GM18867 (cell line): ENCODE results near the gene SLC46A3.
"Not testable (repeated sequence)": the region's sequence is repeated elsewhere in the genome, so short reads cannot be mapped to it uniquely, and the experiment has no call there.

ENCODE experiments used
- ATAC-seq: cut with Tn5 transposase; IDR thresholded peaks from one replicate; pipeline ENCODE4 v1.9.1; 2021; ENCODE audit warnings: mild to moderate bottlenecking, moderate library complexity; ENCODE audit not compliant: unreplicated experiment

SLC46A3 gene

GRCh38 chr13:28685114-28685513, 33.7 kb downstream of the SLC46A3 start:
- no peak for ATAC-seq

DNA sequence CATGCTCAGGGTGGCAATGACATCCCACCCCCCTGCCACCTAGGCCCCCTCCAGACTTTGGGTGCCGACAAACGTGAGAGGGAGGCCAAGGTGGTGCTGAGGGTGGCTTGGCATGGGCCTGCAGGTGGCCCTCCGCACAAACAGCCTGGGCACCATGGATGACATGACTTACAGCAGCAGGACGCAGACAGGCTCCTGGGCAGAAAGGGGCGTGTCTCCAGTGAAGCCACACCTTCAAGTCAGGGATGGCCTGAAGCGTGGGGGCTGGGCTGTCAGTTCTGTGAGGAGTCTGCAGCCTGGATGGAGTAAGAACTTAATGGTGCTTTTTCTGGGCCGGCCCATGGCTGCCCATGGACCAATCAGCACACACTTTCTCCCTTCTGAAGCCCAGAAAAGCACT, 34.5 kb downstream of the SLC46A3 start:
- no peak for ATAC-seq

GRCh38 chr13:28683169-28683568, 35.6 kb downstream of the SLC46A3 start:
- ATAC-seq: not testable (repeated sequence)

- ATAC-seq: no peak
Observed at GRCh38 chr13:28680541-28680940, 38.2 kb downstream of the SLC46A3 start.

DNA sequence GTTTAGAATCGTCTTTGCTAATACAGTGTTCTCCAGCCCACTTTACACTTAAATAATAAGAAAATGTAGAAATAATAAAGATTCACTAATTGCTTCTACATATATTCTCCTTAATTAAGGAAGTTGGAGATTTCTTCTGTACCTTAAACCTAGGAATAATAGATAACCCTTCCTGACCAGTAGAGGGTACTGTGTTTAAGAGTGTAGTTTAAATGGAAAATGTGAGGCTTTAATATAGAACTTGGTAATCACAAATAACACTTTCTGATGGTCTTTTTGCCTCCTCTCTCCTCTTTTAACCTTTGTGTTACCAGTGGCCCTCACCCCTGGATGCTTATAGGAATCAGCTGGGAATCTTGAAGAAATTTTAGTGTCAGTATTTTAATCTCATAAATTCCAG, 39.1 kb downstream of the SLC46A3 start:
- ATAC-seq: no peak

- no peak for ATAC-seq
Observed at GRCh38 chr13:28678809-28679208, 40.0 kb downstream of the SLC46A3 start.

GRCh38 chr13:28671126-28671792, 47.5 kb downstream of the SLC46A3 start:
- ATAC-seq: no peak

DNA sequence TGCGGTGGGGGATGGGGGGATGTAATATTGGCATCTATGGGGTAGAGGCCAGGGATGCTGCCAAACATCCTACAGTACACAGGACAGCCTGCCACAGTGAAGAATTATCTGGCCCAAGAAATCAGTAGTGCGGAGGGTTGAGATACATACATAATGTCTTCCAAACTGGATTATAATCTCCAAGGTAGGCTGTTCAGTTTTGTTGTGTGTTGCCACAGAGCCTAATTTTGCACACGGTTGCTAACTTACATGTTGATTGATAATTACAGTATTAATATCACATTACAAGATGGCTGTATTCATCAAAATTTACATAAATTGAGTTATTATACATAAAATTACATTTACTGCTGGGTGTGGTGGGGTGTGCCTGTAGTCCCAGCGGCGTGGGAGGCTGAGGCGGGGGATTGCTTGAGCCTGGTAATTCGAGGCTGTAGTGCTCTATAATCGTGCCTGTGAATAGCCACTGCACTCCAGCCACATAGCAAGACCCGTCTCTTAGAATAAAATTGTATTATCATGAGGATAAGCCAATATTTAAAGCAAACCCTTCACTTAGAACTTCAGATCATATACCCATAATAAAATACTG, 51.8 kb downstream of the SLC46A3 start:
- ATAC-seq: no peak

GRCh38 chr13:28659621-28659970, 59.2 kb downstream of the SLC46A3 start:
- peak; percentile 36 for ATAC-seq

GRCh38 chr13:28658796-28659620, 59.8 kb downstream of the SLC46A3 start, which contains the start of gene POMP:
Gene POMP (plus strand): TSS chr13:28659130. CDS start chr13:28659185, 55 bp downstream.
- ATAC-seq: peak; percentile 92

GRCh38 chr13:28658539-28658795, 60.3 kb downstream of the SLC46A3 start:
- peak; percentile 17 for ATAC-seq

DNA sequence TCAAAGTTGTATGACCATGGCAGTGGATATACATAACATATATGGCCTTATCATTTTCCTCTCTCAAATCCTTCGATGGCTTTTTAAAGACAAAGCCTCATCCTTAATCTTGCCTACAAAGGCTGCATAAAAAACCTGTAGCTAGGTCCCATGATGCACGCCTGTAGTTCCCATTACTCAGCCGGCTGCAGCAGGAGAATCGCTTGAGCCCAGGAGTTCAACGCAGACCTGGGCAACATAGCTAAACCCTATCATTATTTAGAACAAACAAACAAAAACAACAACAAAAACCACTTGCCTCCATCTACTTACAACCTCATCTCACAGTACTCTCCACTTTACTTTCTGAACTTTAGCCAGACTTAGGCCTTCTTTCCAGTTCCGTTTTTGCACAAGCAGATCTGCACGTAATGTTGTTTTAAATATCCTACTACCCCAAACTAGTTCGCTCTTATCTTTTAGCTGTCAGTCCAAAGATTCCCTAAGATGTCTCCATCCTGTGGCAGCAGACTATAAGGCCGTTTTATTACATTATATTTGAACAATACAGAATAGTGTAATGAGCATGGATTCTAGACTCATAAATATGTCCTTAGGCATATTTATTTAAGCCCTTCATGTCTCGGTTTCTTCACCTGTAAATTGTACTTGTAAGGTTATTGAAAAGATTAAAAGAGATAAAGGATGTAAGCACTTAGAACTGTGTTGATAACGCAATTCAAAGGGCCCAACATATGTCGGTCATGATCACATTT, 60.8 kb downstream of the SLC46A3 start:
- ATAC-seq: no peak

DNA sequence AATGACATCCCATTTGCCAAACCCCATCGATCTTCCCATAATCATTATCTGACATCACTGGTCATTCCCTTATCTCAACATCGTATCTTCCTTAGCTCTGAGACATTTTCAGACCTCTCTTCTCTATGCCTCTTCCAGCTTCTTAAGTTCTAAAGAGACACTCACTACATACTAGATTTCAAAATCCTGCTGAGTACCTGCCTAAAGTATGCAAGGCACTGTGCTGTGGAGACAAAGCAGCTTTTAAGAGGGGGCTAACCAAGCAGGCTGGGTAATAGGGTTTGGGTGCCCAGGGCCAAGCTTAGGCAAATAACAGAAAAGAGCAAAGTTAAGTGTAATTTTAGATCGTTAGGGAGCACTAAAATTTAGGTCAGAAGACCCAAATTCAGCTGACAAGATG, 63.2 kb downstream of the SLC46A3 start:
- no peak for ATAC-seq

DNA sequence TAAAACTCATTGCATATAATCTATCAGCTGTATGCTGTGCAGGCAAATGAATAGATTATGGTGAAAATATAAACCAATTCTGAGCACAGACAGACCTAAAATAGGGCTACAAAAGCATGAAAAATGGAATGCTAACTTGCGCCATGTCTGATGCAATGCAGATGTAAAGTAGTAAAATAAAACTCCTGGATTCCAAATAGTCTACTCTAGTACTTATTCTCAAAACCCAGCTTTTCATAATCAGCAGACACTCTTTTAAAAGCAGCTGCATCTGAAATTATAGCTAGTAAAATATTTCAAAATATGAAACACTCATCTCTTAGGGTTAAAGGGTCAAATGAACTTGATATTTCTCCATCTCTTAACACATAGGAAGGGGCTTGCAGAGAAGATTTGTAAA, 64.5 kb downstream of the SLC46A3 start:
- ATAC-seq: no peak

GRCh38 chr13:28653111-28653510, 65.7 kb downstream of the SLC46A3 start:
- ATAC-seq: no peak

DNA sequence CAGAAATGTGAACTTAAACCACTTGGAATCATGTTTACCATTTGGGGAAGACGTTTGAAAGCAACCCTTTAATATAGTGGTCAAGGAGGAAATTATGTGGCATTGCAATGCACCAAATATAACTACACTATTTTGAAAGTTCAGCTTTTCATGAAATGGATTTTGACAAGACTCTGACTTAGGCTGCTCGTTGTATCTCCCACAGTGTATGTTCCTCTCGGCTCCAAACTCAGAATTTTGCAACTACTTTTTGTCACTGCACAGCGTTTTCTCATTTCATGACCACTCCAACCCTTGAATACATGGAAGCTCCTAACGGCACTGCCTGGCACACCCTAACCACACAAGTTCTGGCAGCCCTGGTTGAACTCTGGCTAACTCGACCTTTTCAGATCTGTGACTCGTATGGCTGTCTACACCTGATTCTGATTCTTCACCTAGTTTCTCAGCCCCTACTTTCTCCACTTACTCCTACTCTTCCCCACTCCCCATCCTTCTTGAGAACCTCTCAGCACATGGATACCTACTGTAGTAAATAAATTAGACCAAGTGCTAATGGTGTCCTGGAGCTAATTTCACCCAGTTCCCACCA, 66.9 kb downstream of the SLC46A3 start:
- no peak for ATAC-seq

GRCh38 chr13:28650284-28650683, 68.5 kb downstream of the SLC46A3 start:
- ATAC-seq: no peak
